Suprapubic skin (tissue), 4 donors: Measurements from ENCODE around the gene ITIH4.

ENCODE experiments used
- POLR2A ChIP-seq, 2 donors: fragments of 450-650 bp; IDR thresholded peaks; one replicate each; pipeline ENCODE4 v1.6.1; 2017; ENCODE audit warnings: antibody characterized with exemption in 2 of 2, mild to moderate bottlenecking in 2 of 2, moderate library complexity in 2 of 2
- POLR2AphosphoS5 ChIP-seq, 3 donors: sonication (generic); formaldehyde crosslinking; IDR thresholded peaks; one replicate each; pipeline ENCODE4 v1.6.1; 2017; ENCODE audit warnings: antibody characterized with exemption in 3 of 3
- TF ChIP-seq, protein P1 (sequence below), 2 donors: fragments of 200-600 bp in 1 of 2; fragments of 450-650 bp in 1 of 2; sonication (generic) in 1 of 2; IDR thresholded peaks; one replicate each; pipeline ENCODE4 v1.5.1; 2016 to 2019; ENCODE audit warnings: antibody characterized with exemption in 2 of 2, mild to moderate bottlenecking in 1 of 2, moderate library complexity in 1 of 2

DNA sequence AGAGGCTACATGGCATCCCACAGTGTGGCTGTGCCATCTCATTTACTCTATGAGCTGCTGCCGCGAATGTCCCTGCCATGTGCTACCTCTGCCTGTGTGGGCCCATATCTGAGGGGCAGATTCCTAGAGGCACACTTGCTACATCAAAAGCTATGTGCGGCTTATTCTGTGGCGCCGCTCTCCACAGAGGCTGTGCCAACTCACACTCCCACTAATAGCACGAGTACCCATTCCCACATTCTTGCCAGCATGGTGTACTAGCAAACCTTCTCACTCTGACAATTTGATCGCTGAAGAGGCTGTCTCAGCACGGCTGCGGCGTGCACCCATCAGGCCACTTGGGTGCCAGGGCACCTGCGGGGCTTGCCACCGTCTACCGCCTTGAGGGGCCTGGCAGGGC lies 35.5 kb upstream of the ITIH4 start:
- TF ChIP-seq, protein P1, sequence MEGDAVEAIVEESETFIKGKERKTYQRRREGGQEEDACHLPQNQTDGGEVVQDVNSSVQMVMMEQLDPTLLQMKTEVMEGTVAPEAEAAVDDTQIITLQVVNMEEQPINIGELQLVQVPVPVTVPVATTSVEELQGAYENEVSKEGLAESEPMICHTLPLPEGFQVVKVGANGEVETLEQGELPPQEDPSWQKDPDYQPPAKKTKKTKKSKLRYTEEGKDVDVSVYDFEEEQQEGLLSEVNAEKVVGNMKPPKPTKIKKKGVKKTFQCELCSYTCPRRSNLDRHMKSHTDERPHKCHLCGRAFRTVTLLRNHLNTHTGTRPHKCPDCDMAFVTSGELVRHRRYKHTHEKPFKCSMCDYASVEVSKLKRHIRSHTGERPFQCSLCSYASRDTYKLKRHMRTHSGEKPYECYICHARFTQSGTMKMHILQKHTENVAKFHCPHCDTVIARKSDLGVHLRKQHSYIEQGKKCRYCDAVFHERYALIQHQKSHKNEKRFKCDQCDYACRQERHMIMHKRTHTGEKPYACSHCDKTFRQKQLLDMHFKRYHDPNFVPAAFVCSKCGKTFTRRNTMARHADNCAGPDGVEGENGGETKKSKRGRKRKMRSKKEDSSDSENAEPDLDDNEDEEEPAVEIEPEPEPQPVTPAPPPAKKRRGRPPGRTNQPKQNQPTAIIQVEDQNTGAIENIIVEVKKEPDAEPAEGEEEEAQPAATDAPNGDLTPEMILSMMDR (IDR thresholded peaks at IDR 0.05): no peak
- TF ChIP-seq POLR2A (IDR thresholded peaks at IDR 0.05) (no peak), POLR2AphosphoS5 (IDR thresholded peaks at IDR 0.05) (no peak)
